Mesenchymal stem cell (in vitro differentiated cells and primary cell): ENCODE results near the gene RET.

Experiments used
- DNase-seq: peaks from one replicate; pipeline ENCODE4 v3.0.0-alpha.2; 2013
- H2AFZ ChIP-seq: one replicate; pipeline ENCODE4 v1.6.1; 2013; ENCODE audit warnings: low read depth, mild to moderate bottlenecking, control low read depth, inconsistent platforms, low read length, moderate library complexity
- H2AK5ac ChIP-seq: 2 replicates; pipeline ENCODE4 v1.6.1; 2013; ENCODE audit warnings: low read length, moderate library complexity, mild to moderate bottlenecking, inconsistent platforms; ENCODE audit not compliant: severe bottlenecking
- H2BK120ac ChIP-seq: one replicate; pipeline ENCODE4 v1.6.1; 2013; ENCODE audit warnings: low read depth, mild to moderate bottlenecking, inconsistent platforms, low read length, moderate library complexity
- H2BK12ac ChIP-seq, 2 experiments: one replicate each; pipeline ENCODE4 v1.6.1; 2013; ENCODE audit warnings: inconsistent platforms in 2 of 2, low read length in 2 of 2, mild to moderate bottlenecking in 2 of 2, moderate library complexity in 2 of 2, control low read depth in 1 of 2
- H2BK15ac ChIP-seq: one replicate; pipeline ENCODE4 v1.6.1; 2013; ENCODE audit warnings: mild to moderate bottlenecking, low read depth, inconsistent platforms; ENCODE audit not compliant: poor library complexity, severe bottlenecking
- H2BK5ac ChIP-seq: 2 replicates; pipeline ENCODE4 v1.6.1; 2013; ENCODE audit warnings: low read depth, mild to moderate bottlenecking, low read length, control low read depth, inconsistent platforms; ENCODE audit not compliant: poor library complexity, severe bottlenecking
- H3K14ac ChIP-seq, 2 experiments: one replicate each; pipeline ENCODE4 v1.6.1; 2013; ENCODE audit warnings: inconsistent platforms in 2 of 2, low read length in 2 of 2, control low read depth in 1 of 2, mild to moderate bottlenecking in 1 of 2, moderate library complexity in 1 of 2
- H3K18ac ChIP-seq, 2 experiments: one replicate each; pipeline ENCODE4 v1.6.1; 2013; ENCODE audit warnings: inconsistent platforms in 2 of 2, low read length in 2 of 2, control low read depth in 1 of 2, low read depth in 1 of 2, mild to moderate bottlenecking in 1 of 2
- H3K23ac ChIP-seq, 2 experiments: one replicate each; pipeline ENCODE4 v1.6.1; 2013; ENCODE audit warnings: inconsistent platforms in 2 of 2, low read length in 2 of 2, mild to moderate bottlenecking in 2 of 2, moderate library complexity in 2 of 2, control low read depth in 1 of 2
- H3K27ac ChIP-seq: 2 replicates; pipeline ENCODE4 v1.5.1; 2013; ENCODE audit warnings: mild to moderate bottlenecking, moderate library complexity, low read length, control low read depth, inconsistent platforms; ENCODE audit not compliant: poor library complexity, severe bottlenecking
- H3K27me3 ChIP-seq, 2 experiments: 2 replicates each; pipeline versions ENCODE4 v1.6.1 to v1.7.0; 2013; ENCODE audit warnings: low read length in 2 of 2, mild to moderate bottlenecking in 2 of 2, moderate library complexity in 2 of 2, control low read depth in 1 of 2, inconsistent platforms in 1 of 2; ENCODE audit not compliant: control insufficient read depth in 1 of 2, insufficient read depth in 1 of 2
- H3K36me3 ChIP-seq, 2 experiments: 2 replicates each; pipeline versions ENCODE4 v1.6.1 to v1.7.0; 2013; ENCODE audit warnings: low read length in 2 of 2, control low read depth in 1 of 2, inconsistent platforms in 1 of 2, low read depth in 1 of 2, mild to moderate bottlenecking in 1 of 2; ENCODE audit not compliant: insufficient read depth in 2 of 2, control insufficient read depth in 1 of 2
- H3K4ac ChIP-seq, 2 experiments: one replicate each; pipeline ENCODE4 v1.6.1; 2013; ENCODE audit warnings: inconsistent platforms in 2 of 2, low read length in 2 of 2, mild to moderate bottlenecking in 2 of 2, moderate library complexity in 2 of 2, control low read depth in 1 of 2, low read depth in 1 of 2
- H3K4me1 ChIP-seq: 2 replicates; pipeline ENCODE4 v1.6.1; 2013; ENCODE audit warnings: low read depth, low read length, control low read depth; ENCODE audit not compliant: control insufficient read depth, insufficient read depth
- H3K4me2 ChIP-seq: 2 replicates; pipeline ENCODE4 v1.6.1; 2013; ENCODE audit warnings: low read length, mild to moderate bottlenecking, inconsistent platforms; ENCODE audit not compliant: poor library complexity, severe bottlenecking
- H3K4me3 ChIP-seq, 2 experiments: 2 replicates each; pipeline versions ENCODE4 v1.5.1 to v1.7.0; 2013; ENCODE audit warnings: low read length in 2 of 2, mild to moderate bottlenecking in 2 of 2, control low read depth in 1 of 2, low read depth in 1 of 2; ENCODE audit not compliant: insufficient read depth in 1 of 2
- H3K79me1 ChIP-seq: replicated peaks from 2 replicates; pipeline ENCODE4 v1.6.1; 2013; ENCODE audit warnings: mild to moderate bottlenecking, control low read depth, low read length, inconsistent platforms; ENCODE audit not compliant: poor library complexity, severe bottlenecking
- H3K9ac ChIP-seq: 2 replicates; pipeline ENCODE4 v1.7.0; 2013; ENCODE audit warnings: mild to moderate bottlenecking, low read length, moderate library complexity
- H3K9me3 ChIP-seq: 2 replicates; pipeline ENCODE4 v1.7.0; 2013; ENCODE audit warnings: mild to moderate bottlenecking, low read length; ENCODE audit not compliant: control insufficient read depth
- H4K8ac ChIP-seq: one replicate; pipeline ENCODE4 v1.6.1; 2013; ENCODE audit warnings: inconsistent platforms, mild to moderate bottlenecking, low read length, moderate library complexity
- H4K91ac ChIP-seq: one replicate; pipeline ENCODE4 v1.6.1; 2013; ENCODE audit warnings: mild to moderate bottlenecking, low read length, inconsistent platforms
- WGBS: methylation state at CpG from one replicate; pipeline ENCODE4 v1.1.7; 2013; ENCODE audit warnings: mixed read lengths; 5-methylcytosine and 5-hydroxymethylcytosine counted together

RET gene

DNA sequence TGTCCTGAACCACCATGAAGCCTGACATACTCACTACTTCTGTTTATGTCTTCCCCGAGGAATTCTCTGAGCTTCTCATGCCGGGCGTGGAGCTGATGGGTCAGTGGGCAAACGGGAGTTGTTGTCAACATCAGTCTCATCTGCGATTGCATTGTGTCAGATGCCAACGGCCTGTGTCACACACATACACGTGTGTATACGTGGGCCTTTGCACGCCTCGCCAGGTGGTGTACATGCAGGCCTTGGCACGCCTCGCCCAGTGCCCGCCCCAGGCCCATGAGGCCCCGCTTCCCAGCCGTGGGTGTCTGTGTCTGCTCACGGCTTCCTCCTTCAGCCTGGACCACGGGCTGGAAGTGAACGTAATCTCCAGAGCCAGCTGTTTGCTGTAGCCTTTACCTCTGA is 53.9 kb downstream of the RET start:
- no peak for DNase-seq
- Histone ChIP-seq H3K18ac (peak overlapping the region in 1 of 2 experiments; percentile 82), H3K4ac (no peak overlapping the region), H2AK5ac (peak overlapping the region; percentile 2), H3K9me3 (no peaks in the 10 kb centered on the region), H3K27ac (no peak overlapping the region), H3K23ac (no peak overlapping the region), H3K4me3 (no peak overlapping the region), H2BK15ac (no peak overlapping the region), H3K9ac (no peak overlapping the region), H2AFZ (no peak overlapping the region), H3K27me3 (no peaks in the 10 kb centered on the region), H3K4me2 (no peak overlapping the region), H3K14ac (peak overlapping the region in 1 of 2 experiments; percentile 62), H4K91ac (peak overlapping the region; percentile 36), H2BK120ac (no peak overlapping the region), H3K79me1 (no peaks in the 10 kb centered on the region), H3K36me3 (no peaks in the 10 kb centered on the region), H2BK5ac (no peak overlapping the region), H4K8ac (peak overlapping the region; percentile 5), H3K4me1 (peaks cover 9% of the 10 kb centered on the region), H2BK12ac (peak overlapping the region in 1 of 2 experiments; percentile 51)
- 91% methylated on average over 18 of the region's 18 CpGs for WGBS

DNA sequence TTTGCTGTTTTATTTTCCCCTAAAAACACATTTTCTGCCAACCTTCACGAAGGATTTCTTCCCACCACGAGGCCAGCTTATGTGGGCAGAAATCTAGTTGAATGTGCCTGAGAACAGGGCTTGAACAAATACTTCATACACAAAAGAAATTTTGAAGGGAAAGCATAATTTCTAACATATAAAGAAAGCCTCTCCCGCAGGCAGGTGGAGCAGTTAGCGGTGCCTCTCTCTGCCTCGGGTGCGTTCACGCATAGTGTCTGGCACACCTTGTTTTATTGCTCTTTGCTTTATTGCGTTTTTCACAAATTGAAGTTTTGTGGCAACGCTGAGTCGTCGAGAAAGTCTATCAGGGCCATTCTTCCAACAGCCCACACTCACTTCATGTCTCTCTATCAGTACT is 54.4 kb downstream of the RET start:
- Histone ChIP-seq H2BK12ac (peak overlapping the region in 1 of 2 experiments; percentile 1), H3K27me3 (no peaks in the 10 kb centered on the region), H4K8ac (no peak overlapping the region), H3K4me3 (no peak overlapping the region), H3K4me2 (no peak overlapping the region), H2BK5ac (no peak overlapping the region), H3K9ac (no peak overlapping the region), H3K36me3 (no peaks in the 10 kb centered on the region), H3K14ac (no peak overlapping the region), H3K18ac (no peak overlapping the region), H2AFZ (no peak overlapping the region), H2AK5ac (no peak overlapping the region), H3K9me3 (no peaks in the 10 kb centered on the region), H3K4ac (no peak overlapping the region), H3K4me1 (peaks cover 9% of the 10 kb centered on the region), H2BK120ac (no peak overlapping the region), H3K79me1 (peaks cover 3% of the 10 kb centered on the region), H3K27ac (no peak overlapping the region), H3K23ac (no peak overlapping the region), H4K91ac (no peak overlapping the region), H2BK15ac (no peak overlapping the region)
- 96% methylated on average over 8 of the region's 11 CpGs for WGBS
- no peak for DNase-seq

GRCh38 chr10:43131906-43132305 is 55.0 kb downstream of the RET start:
- no peak overlapping the region for H2BK5ac ChIP-seq
- no peak overlapping the region for H2AK5ac ChIP-seq
- no peaks in the 10 kb centered on the region for H3K36me3 ChIP-seq
- H3K4me2 ChIP-seq: no peak overlapping the region
- H3K9me3 ChIP-seq: no peaks in the 10 kb centered on the region
- H3K14ac ChIP-seq: peak overlapping the region in 1 of 2 experiments; percentile 87
- no peak for DNase-seq
- no peak overlapping the region for H2BK120ac ChIP-seq
- no peak overlapping the region for H2BK15ac ChIP-seq
- H2AFZ ChIP-seq: no peak overlapping the region
- H3K27me3 ChIP-seq: no peaks in the 10 kb centered on the region
- H2BK12ac ChIP-seq: no peak overlapping the region
- peaks cover 11% of the 10 kb centered on the region for H3K4me1 ChIP-seq
- peak overlapping the region in 1 of 2 experiments; percentile 57 for H3K23ac ChIP-seq
- no peak overlapping the region for H3K4ac ChIP-seq
- H3K79me1 ChIP-seq: peaks cover 5% of the 10 kb centered on the region
- H3K4me3 ChIP-seq: no peak overlapping the region
- H3K9ac ChIP-seq: no peak overlapping the region
- no peak overlapping the region for H3K18ac ChIP-seq
- no peak overlapping the region for H4K8ac ChIP-seq
- WGBS: 97% methylated on average over 6 of the region's 6 CpGs
- H4K91ac ChIP-seq: no peak overlapping the region
- H3K27ac ChIP-seq: no peak overlapping the region

GRCh38 chr10:43132867-43133787 is 56.3 kb downstream of the RET start:
- Histone ChIP-seq H4K91ac (no peak overlapping the region), H2BK120ac (no peak overlapping the region), H3K9ac (no peak overlapping the region), H2BK5ac (no peak overlapping the region), H3K4me3 (no peak overlapping the region), H3K23ac (peak overlapping the region in 1 of 2 experiments; percentile 83), H3K18ac (no peak overlapping the region), H2BK15ac (no peak overlapping the region), H2BK12ac (no peak overlapping the region), H3K4ac (no peak overlapping the region), H3K27ac (no peak overlapping the region), H3K79me1 (peaks cover 6% of the 10 kb centered on the region), H4K8ac (no peak overlapping the region), H3K4me2 (no peak overlapping the region), H2AFZ (no peak overlapping the region), H3K9me3 (no peaks in the 10 kb centered on the region), H3K36me3 (no peaks in the 10 kb centered on the region), H3K27me3 (no peaks in the 10 kb centered on the region), H2AK5ac (no peak overlapping the region), H3K14ac (no peak overlapping the region), H3K4me1 (peaks cover 16% of the 10 kb centered on the region)
- DNase-seq: no peak
- 85% methylated on average over 3 of the region's 3 CpGs for WGBS
